Mesendoderm (in vitro differentiated cells): ENCODE measurements around the gene DISC1.

Experiments
- DNase-seq: peaks from one replicate; pipeline ENCODE4 v3.0.0; 2013
- H2AK5ac ChIP-seq: 2 replicates; pipeline ENCODE4 v1.6.1; 2013; ENCODE audit warnings: low read length, inconsistent platforms
- H2BK120ac ChIP-seq: 2 replicates; pipeline ENCODE4 v1.6.1; 2013; ENCODE audit warnings: low read depth, mild to moderate bottlenecking, low read length, moderate library complexity, mixed read lengths
- H2BK15ac ChIP-seq: replicated peaks from 2 replicates; pipeline ENCODE4 v1.6.1; 2013; ENCODE audit warnings: low read depth, mild to moderate bottlenecking, moderate library complexity
- H2BK5ac ChIP-seq: 2 replicates; pipeline ENCODE4 v1.6.1; 2013; ENCODE audit warnings: low read length, inconsistent platforms
- H3K18ac ChIP-seq: 2 replicates; pipeline ENCODE4 v1.6.1; 2013; ENCODE audit warnings: mild to moderate bottlenecking, low read length, mixed read lengths
- H3K23ac ChIP-seq: one replicate; pipeline ENCODE4 v1.6.1; 2013; ENCODE audit warnings: low read length
- H3K27ac ChIP-seq: 2 replicates; pipeline ENCODE4 v1.5.1; 2013; ENCODE audit warnings: low read depth, mild to moderate bottlenecking, inconsistent platforms, low read length, moderate library complexity
- H3K27me3 ChIP-seq: 2 replicates; pipeline ENCODE4 v1.6.1; 2013; ENCODE audit warnings: low read length, control low read depth, mild to moderate bottlenecking, inconsistent platforms; ENCODE audit not compliant: insufficient read depth, poor library complexity
- H3K36me3 ChIP-seq: 2 replicates; pipeline ENCODE4 v1.6.1; 2013; ENCODE audit warnings: low read length, inconsistent platforms; ENCODE audit not compliant: control insufficient read depth, insufficient read depth
- H3K4ac ChIP-seq: one replicate; pipeline ENCODE4 v1.6.1; 2013; ENCODE audit warnings: low read depth, mild to moderate bottlenecking, low read length, moderate library complexity
- H3K4me1 ChIP-seq: 2 replicates; pipeline ENCODE4 v1.6.1; 2013; ENCODE audit warnings: low read depth, low read length, inconsistent platforms; ENCODE audit not compliant: control insufficient read depth
- H3K4me2 ChIP-seq: 2 replicates; pipeline ENCODE4 v1.6.1; 2013; ENCODE audit warnings: low read length
- H3K4me3 ChIP-seq: 2 replicates; pipeline ENCODE4 v1.5.1; 2013; ENCODE audit warnings: mild to moderate bottlenecking, low read length
- H3K56ac ChIP-seq: one replicate; pipeline ENCODE4 v1.6.1; 2013; ENCODE audit warnings: low read length
- H3K79me1 ChIP-seq: 2 replicates; pipeline ENCODE4 v1.6.1; 2013; ENCODE audit warnings: low read length, inconsistent platforms
- H3K79me2 ChIP-seq: 2 replicates; pipeline ENCODE4 v1.6.1; 2013; ENCODE audit warnings: mild to moderate bottlenecking, low read length; ENCODE audit not compliant: control insufficient read depth, insufficient read depth
- H3K9ac ChIP-seq: 2 replicates; pipeline ENCODE4 v1.6.1; 2013; ENCODE audit warnings: low read length, inconsistent platforms
- H4K5ac ChIP-seq: one replicate; pipeline ENCODE4 v1.6.1; 2013; ENCODE audit warnings: low read length
- H4K8ac ChIP-seq: one replicate; pipeline ENCODE4 v1.6.1; 2013; ENCODE audit warnings: low read depth, mild to moderate bottlenecking, control low read depth, low read length, moderate library complexity
- WGBS: extraction: QIAGEN DNeasy Blood & Tissue Kit; methylation state at CpG from one replicate; pipeline ENCODE4 v1.1.7; 2013; ENCODE audit warnings: low lambda C conversion rate, missing lambda C conversion rate; ENCODE audit not compliant: insufficient coverage; ENCODE audit errors: extremely low coverage; 5-methylcytosine and 5-hydroxymethylcytosine counted together

The DISC1 gene

GRCh38 chr1:231682779-231683178 is 56.2 kb downstream of the DISC1 start:
- H3K79me1 ChIP-seq: no peaks in the 10 kb centered on the region
- no CpG with 5 or more reads among the region's 3 CpGs for WGBS
- no peak overlapping the region for H3K27ac ChIP-seq

GRCh38 chr1:231683439-231684165 is 57.0 kb downstream of the DISC1 start:
- peak overlapping the region; percentile 15 for H3K56ac ChIP-seq
- no peak overlapping the region for H2BK120ac ChIP-seq
- no peak overlapping the region for H2BK5ac ChIP-seq
- no CpG with 5 or more reads among the region's 7 CpGs for WGBS
- H4K8ac ChIP-seq: no peak overlapping the region
- H3K4me1 ChIP-seq: no peaks in the 10 kb centered on the region
- no peak overlapping the region for H3K9ac ChIP-seq
- H3K4me2 ChIP-seq: no peak overlapping the region
- DNase-seq: no peak
- no peak overlapping the region for H3K4me3 ChIP-seq
- H4K5ac ChIP-seq: no peak overlapping the region
- no peak overlapping the region for H2AK5ac ChIP-seq
- no peaks in the 10 kb centered on the region for H3K79me1 ChIP-seq
- no peak overlapping the region for H2BK15ac ChIP-seq
- no peak overlapping the region for H3K23ac ChIP-seq
- no peaks in the 10 kb centered on the region for H3K79me2 ChIP-seq
- H3K18ac ChIP-seq: no peak overlapping the region
- no peaks in the 10 kb centered on the region for H3K27me3 ChIP-seq
- H3K27ac ChIP-seq: no peak overlapping the region
- no peak overlapping the region for H3K4ac ChIP-seq
- H3K36me3 ChIP-seq: no peaks in the 10 kb centered on the region

More at GRCh38 chr1:231682779-231683178, 56.2 kb downstream of the DISC1 start:
- Histone ChIP-seq H2BK5ac (no peak overlapping the region), H3K4me3 (no peak overlapping the region), H3K23ac (no peak overlapping the region), H4K8ac (no peak overlapping the region), H3K9ac (no peak overlapping the region), H2AK5ac (no peak overlapping the region), H3K56ac (no peak overlapping the region), H3K4ac (no peak overlapping the region), H3K4me1 (no peaks in the 10 kb centered on the region), H4K5ac (no peak overlapping the region), H3K27me3 (no peaks in the 10 kb centered on the region), H3K18ac (no peak overlapping the region), H3K4me2 (no peak overlapping the region), H3K79me2 (no peaks in the 10 kb centered on the region), H2BK120ac (no peak overlapping the region), H2BK15ac (no peak overlapping the region), H3K36me3 (no peaks in the 10 kb centered on the region)
- no peak for DNase-seq

DNA sequence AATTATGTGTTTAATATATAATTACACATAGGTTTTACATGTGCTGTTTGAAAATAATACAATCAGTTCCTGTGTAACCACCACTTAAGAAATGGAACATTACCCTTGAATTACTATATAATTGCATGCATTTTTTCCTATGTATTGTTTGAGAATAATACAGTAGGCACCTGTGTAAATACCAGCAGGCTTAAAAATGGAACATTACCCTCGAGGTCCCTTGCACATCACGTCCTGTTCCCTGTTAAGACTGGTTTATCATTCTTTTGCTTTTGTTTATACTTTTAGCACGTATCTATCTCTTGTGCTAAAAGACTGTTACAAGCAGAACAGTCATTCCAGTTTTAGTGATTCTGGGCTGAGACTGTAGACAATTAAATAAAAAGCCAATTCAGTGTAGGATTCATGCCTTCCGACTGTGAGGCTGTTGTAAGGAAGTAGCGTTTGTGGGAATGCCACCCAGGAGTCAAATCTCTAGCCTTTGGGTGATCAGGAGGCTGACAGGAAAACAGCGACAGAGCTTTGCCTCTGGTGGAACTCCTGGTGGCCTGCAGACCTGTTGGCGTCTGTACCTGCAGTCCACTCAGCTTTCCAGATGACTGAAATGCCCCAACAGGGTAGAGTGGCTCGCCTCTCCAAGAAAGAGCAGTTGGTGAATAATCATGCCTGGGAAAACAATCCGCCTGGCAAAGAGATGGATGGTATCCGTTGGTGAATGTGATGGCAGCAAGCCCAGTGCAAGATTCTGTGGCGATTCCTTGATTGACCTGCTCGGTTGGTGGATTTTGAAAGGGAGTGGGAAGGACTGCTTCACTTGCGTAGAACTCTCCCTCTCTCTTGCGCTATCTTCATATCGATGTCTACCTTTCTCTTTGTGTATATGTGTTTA is 58.0 kb downstream of the DISC1 start:
- Histone ChIP-seq H3K56ac (no peak overlapping the region), H2AK5ac (no peak overlapping the region), H3K4ac (no peak overlapping the region), H2BK15ac (no peak overlapping the region), H2BK5ac (no peak overlapping the region), H3K18ac (no peak overlapping the region), H3K4me3 (no peak overlapping the region), H3K4me1 (no peaks in the 10 kb centered on the region), H3K36me3 (no peaks in the 10 kb centered on the region), H3K79me1 (no peaks in the 10 kb centered on the region), H3K27ac (no peak overlapping the region), H4K5ac (no peak overlapping the region), H3K23ac (no peak overlapping the region), H3K27me3 (no peaks in the 10 kb centered on the region), H4K8ac (no peak overlapping the region), H3K79me2 (no peaks in the 10 kb centered on the region), H2BK120ac (no peak overlapping the region), H3K4me2 (no peak overlapping the region), H3K9ac (no peak overlapping the region)
- no CpG with 5 or more reads among the region's 15 CpGs for WGBS
- DNase-seq: no peak

GRCh38 chr1:231686384-231686783 is 59.8 kb downstream of the DISC1 start:
- H3K18ac ChIP-seq: no peak overlapping the region
- H2BK5ac ChIP-seq: no peak overlapping the region
- no peaks in the 10 kb centered on the region for H3K36me3 ChIP-seq
- H3K4me2 ChIP-seq: no peak overlapping the region
- WGBS: no CpG with 5 or more reads among the region's 4 CpGs
- H3K56ac ChIP-seq: no peak overlapping the region
- H3K9ac ChIP-seq: no peak overlapping the region
- no peaks in the 10 kb centered on the region for H3K79me1 ChIP-seq
- no peak overlapping the region for H2BK120ac ChIP-seq
- H3K4me3 ChIP-seq: no peak overlapping the region
- H2BK15ac ChIP-seq: no peak overlapping the region
- H3K27ac ChIP-seq: no peak overlapping the region
- H4K5ac ChIP-seq: no peak overlapping the region
- no peak for DNase-seq
- H2AK5ac ChIP-seq: no peak overlapping the region
- no peak overlapping the region for H4K8ac ChIP-seq
- no peaks in the 10 kb centered on the region for H3K4me1 ChIP-seq
- H3K79me2 ChIP-seq: no peaks in the 10 kb centered on the region
- no peak overlapping the region for H3K4ac ChIP-seq
- H3K27me3 ChIP-seq: no peaks in the 10 kb centered on the region
- H3K23ac ChIP-seq: no peak overlapping the region

DNA sequence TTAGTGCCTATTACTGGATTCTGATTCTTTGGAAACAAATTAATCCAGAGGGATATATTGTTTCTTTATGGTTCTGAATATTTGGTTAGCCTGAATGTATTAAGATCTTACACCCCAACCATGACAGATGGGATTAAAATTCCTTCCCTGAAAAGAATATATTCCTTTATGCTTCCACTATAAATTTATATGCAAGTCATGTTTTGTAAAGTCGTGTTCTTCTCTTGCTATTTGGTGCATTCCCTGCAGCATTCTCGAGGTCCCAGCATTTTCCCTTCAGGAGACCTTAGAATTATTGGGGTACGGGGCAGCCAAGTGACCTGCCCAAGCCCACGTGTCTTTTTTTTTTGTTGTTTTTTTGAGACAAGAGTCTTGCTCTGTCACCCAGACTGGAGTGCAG is 62.4 kb downstream of the DISC1 start:
- Histone ChIP-seq H3K56ac (no peak overlapping the region), H3K9ac (no peak overlapping the region)

More for the DNA sequence above, 62.4 kb downstream of the DISC1 start:
- Histone ChIP-seq H3K79me2 (no peaks in the 10 kb centered on the region), H3K4me2 (no peak overlapping the region), H3K4me1 (no peaks in the 10 kb centered on the region), H3K23ac (no peak overlapping the region), H2BK5ac (no peak overlapping the region), H3K4ac (no peak overlapping the region), H3K18ac (no peak overlapping the region), H2AK5ac (no peak overlapping the region), H4K5ac (no peak overlapping the region), H3K79me1 (no peaks in the 10 kb centered on the region), H3K27ac (no peak overlapping the region), H3K27me3 (no peaks in the 10 kb centered on the region), H3K4me3 (no peak overlapping the region), H3K36me3 (no peaks in the 10 kb centered on the region), H2BK15ac (no peak overlapping the region), H2BK120ac (no peak overlapping the region), H4K8ac (no peak overlapping the region)
- no peak for DNase-seq
- WGBS: no CpG with 5 or more reads among the region's 4 CpGs
